K562 (cell line): ENCODE results near the gene NEIL1. TPM values are rescaled to one million over a fixed set of nuclear protein-coding genes. Genes with fewer than 3 reads are reported as not detected.

Source experiments
- BCOR ChIP-seq: fragments of 450-650 bp; IDR thresholded peaks from 2 replicates; pipeline ENCODE4 v1.6.1; 2016
- BRCA1 ChIP-seq, 2 experiments: fragments of 450-650 bp in 1 of 2; sonication (generic) in 1 of 2; formaldehyde crosslinking in 1 of 2; IDR thresholded peaks; 2 replicates each; pipeline versions ENCODE4 v1.5.0 to v1.6.1; 2017 to 2020; ENCODE audit warnings: mild to moderate bottlenecking in 1 of 2, missing genetic modification reagents in 1 of 2
- CREB3 ChIP-seq: fragments of 450-650 bp; conservative IDR thresholded peaks from 2 replicates; pipeline ENCODE4 v1.6.1; 2016; ENCODE audit warnings: missing genetic modification characterization, low read depth, mild to moderate bottlenecking, missing compliant biosample characterization, moderate library complexity
- CREM ChIP-seq: IDR thresholded peaks from 2 replicates; pipeline ENCODE4 v1.6.1; 2014; ENCODE audit warnings: antibody characterized with exemption, low read depth
- FOS ChIP-seq: IDR thresholded peaks from 3 replicates; pipeline ENCODE4 v1.6.1; 2011; ENCODE audit not compliant: insufficient read length; ENCODE audit errors: extremely low read depth
- GATAD2A ChIP-seq: fragments of 450-650 bp; IDR thresholded peaks from 2 replicates; pipeline ENCODE4 v1.6.1; 2017
- HBP1 ChIP-seq: fragments of 450-650 bp; formaldehyde crosslinking; IDR thresholded peaks from 2 replicates; pipeline ENCODE4 v1.4.0; 2022; ENCODE audit warnings: missing genetic modification characterization
- HINFP ChIP-seq: fragments of 450-650 bp; conservative IDR thresholded peaks from 2 replicates; pipeline ENCODE4 v1.6.1; 2016; ENCODE audit warnings: missing genetic modification characterization, low read depth, mild to moderate bottlenecking, control low read depth, missing compliant biosample characterization
- MYBL2 ChIP-seq, 2 experiments: fragments of 450-650 bp in 1 of 2; sonication (generic) in 1 of 2; formaldehyde crosslinking in 1 of 2; IDR thresholded peaks; 2 replicates each; pipeline versions ENCODE4 v1.6.1 to v1.8.1; 2017 to 2022; ENCODE audit warnings: borderline replicate concordance in 1 of 2, inconsistent platforms in 1 of 2, low read depth in 1 of 2, mild to moderate bottlenecking in 1 of 2, missing genetic modification reagents in 1 of 2, moderate library complexity in 1 of 2
- RB1 ChIP-seq: fragments of 450-650 bp; IDR thresholded peaks from 2 replicates; pipeline ENCODE4 v1.6.1; 2017; ENCODE audit warnings: low read depth, mild to moderate bottlenecking
- RNF219 ChIP-seq: fragments of 250-450 bp; sonication (Bioruptor Pico); IDR thresholded peaks from 2 replicates; pipeline ENCODE4 v1.5.0; 2022; ENCODE audit warnings: mild to moderate bottlenecking
- SOX6 ChIP-seq: fragments of 450-650 bp; IDR thresholded peaks from 2 replicates; pipeline ENCODE4 v1.6.1; 2014; ENCODE audit warnings: mild to moderate bottlenecking
- SRF ChIP-seq, 2 experiments: fragments of 250-450, 450-650 bp in 1 of 2; sonication (Bioruptor Pico) in 1 of 2; sonication (generic) in 1 of 2; formaldehyde crosslinking; IDR thresholded peaks; 2 replicates each; pipeline versions ENCODE4 v1.5.0 to v1.5.1; 2020 to 2022; ENCODE audit warnings: mild to moderate bottlenecking in 1 of 2, missing genetic modification reagents in 1 of 2
- TRIM24 ChIP-seq, 2 experiments: fragments of 450-650 bp; IDR thresholded peaks; 2 replicates each; pipeline ENCODE4 v1.6.1; 2016
- ZBTB11 ChIP-seq, 3 experiments: fragments of 200-800 bp in 1 of 3; fragments of 250-450 bp in 1 of 3; fragments of 450-650 bp in 1 of 3; sonication (Bioruptor Pico) in 1 of 3; sonication (Bioruptor generic) in 1 of 3; formaldehyde crosslinking in 1 of 3; IDR thresholded peaks; 2 replicates each; pipeline versions ENCODE4 v1.6.1 to v1.8.0; 2016 to 2022; ENCODE audit warnings: mild to moderate bottlenecking in 2 of 3, missing genetic modification characterization in 2 of 3, missing compliant biosample characterization in 1 of 3, moderate library complexity in 1 of 3
- polyA plus RNA-seq, 8 experiments: library from polyadenylated mRNA; depleted of rRNA in 4 of 8; stranded (reverse) in 5 of 8; unstranded in 3 of 8; fragments of >200 nt; fragmentation: Nextera tagmentation in 2 of 8; fragmentation: Illumina TruSeq in 1 of 8; extraction: Ambion mirVana in 2 of 8; extraction: Trizol in 1 of 8; gene quantifications; 2 replicates each; pipeline versions ENCODE4 v1.2.1 to v1.2.3, GENCODE V29; 2011 to 2014; ENCODE audit warnings: inconsistent platforms in 1 of 8, missing spikeins in 1 of 8
- total RNA-seq, 7 experiments: library from RNA; depleted of rRNA in 6 of 7; stranded (reverse); fragments of >200 nt in 6 of 7; fragmentation: Illumina TruSeq in 2 of 7; extraction: Trizol in 2 of 7; gene quantifications; 2 replicates each; pipeline versions ENCODE4 v1.2.1 to v1.2.3, GENCODE V29; 2011 to 2021; ENCODE audit warnings: low replicate concordance in 1 of 7

Gene NEIL1
- total and polyA plus RNA-seq, 9 of the 15 experiments (the other 6 are each of a cell fraction or from before 2014, with no cell fraction given), result 0.14 to 4.3 (median 2.4) TPM

- TF ChIP-seq CREB3 (tag) (no peak), ZBTB11 (CRISPR knock-in tag; IDR thresholded peaks at IDR 0.05) (peak in 1 of 3 experiments; percentile 51; a peak in 1 of 6 replicates), TRIM24 (IDR thresholded peaks at IDR 0.05) (peak in 1 of 2 experiments; percentile 9; a peak in 1 of 4 replicates), MYBL2 (IDR thresholded peaks at IDR 0.05; ENCODE audit: low read depth) (no peak), MYBL2 (CRISPR knock-in tag; IDR thresholded peaks at IDR 0.05; ENCODE audit: borderline replicate concordance) (no peak), SOX6 (no peak), RB1 (peak; percentile 39; the same call in 1 of the 2 replicates), HBP1 (CRISPR knock-in tag) (0 out of 2 replicates have a peak, but pooled peaks have one; percentile 26), CREM (peak; percentile 62), RNF219 (CRISPR knock-in tag) (no peak), FOS (no peak), GATAD2A (peak; percentile 58; the same call in 1 of the 2 replicates), BRCA1 (IDR thresholded peaks at IDR 0.05) (no peak), BRCA1 (CRISPR knock-in tag; IDR thresholded peaks at IDR 0.05) (0 out of 2 replicates have a peak, but pooled peaks have one; percentile 77), SRF (CRISPR knock-in tag; IDR thresholded peaks at IDR 0.05) (no peak), BCOR (peak; percentile 59; the same call in 1 of the 2 replicates), HINFP (tag) (0 out of 2 replicates have a peak, but pooled peaks have one; percentile 24)
Measured at GRCh38 chr15:75347222-75348033, 589 bp downstream of the NEIL1 start (continued).
